Myocyte (in vitro differentiated cells): ENCODE measurements around the gene IGIP. TPM values are rescaled to one million over a fixed set of nuclear protein-coding genes. Genes with fewer than 3 reads are reported as not detected.
A peak's percentile ranks its signal among the peaks of the same experiment; 100 is the strongest.

Experiments used
- DNase-seq: peaks from one replicate; pipeline ENCODE4 v3.0.0-alpha.2; 2012; ENCODE audit warnings: low read depth
- total RNA-seq: library from RNA; depleted of rRNA; stranded (reverse); fragments of >200 nt; gene quantifications from 2 replicates; pipeline ENCODE4 v1.2.3, GENCODE V29; 2014

The IGIP gene
- total RNA-seq, 1 donor from 2014 or later, result 10.4 TPM

- no peak for DNase-seq
Observed at GRCh38 chr5:140111011-140111858, 14.5 kb upstream of the IGIP start.

GRCh38 chr5:140111859-140112551, 13.7 kb upstream of the IGIP start:
- no peak for DNase-seq

- DNase-seq, result no peak
Observed at GRCh38 chr5:140112685-140113179, 13.0 kb upstream of the IGIP start.

- peak; percentile 19 for DNase-seq
Observed at GRCh38 chr5:140113180-140113698, 12.5 kb upstream of the IGIP start.

GRCh38 chr5:140113699-140114263, 12.0 kb upstream of the IGIP start, which contains the start of gene PURA:
Gene PURA, plus strand, starts transcription at chr5:140114109. Its CDS starts 73 bp downstream, at chr5:140114182.
- DNase-seq, result peak; percentile 96

- peak; percentile 62 for DNase-seq
Observed at GRCh38 chr5:140114341-140115185, 11.2 kb upstream of the IGIP start.

GRCh38 chr5:140115186-140115500, 10.6 kb upstream of the IGIP start:
- no peak for DNase-seq

GRCh38 chr5:140116716-140117115, 9.0 kb upstream of the IGIP start:
- no peak for DNase-seq

GRCh38 chr5:140117523-140117922, 8.2 kb upstream of the IGIP start:
- no peak for DNase-seq

GRCh38 chr5:140118302-140118936, 7.3 kb upstream of the IGIP start:
- DNase-seq, result no peak

GRCh38 chr5:140126315-140127012, 727 bp downstream of the IGIP start:
- DNase-seq, result no peak

GRCh38 chr5:140128376-140128775, 2.6 kb downstream of the IGIP start:
- no peak for DNase-seq

- DNase-seq, result no peak
Observed at GRCh38 chr5:140130949-140131733, 5.4 kb downstream of the IGIP start.

GRCh38 chr5:140131967-140132409, 6.3 kb downstream of the IGIP start:
- DNase-seq, result peak; percentile 71

- no peak for DNase-seq
Observed at GRCh38 chr5:140133514-140134167, 7.9 kb downstream of the IGIP start.

GRCh38 chr5:140134277-140134935, 8.7 kb downstream of the IGIP start:
- peak; percentile 20 for DNase-seq

GRCh38 chr5:140135127-140135526, 9.4 kb downstream of the IGIP start:
- DNase-seq, result no peak

- no peak for DNase-seq
Observed at GRCh38 chr5:140136624-140137023, 10.9 kb downstream of the IGIP start.
